Measurements from ENCODE around the gene STYXL1. TPM values are rescaled to one million over a fixed set of nuclear protein-coding genes. Genes with fewer than 3 reads are reported as not detected.

Gene STYXL1
- total RNA-seq, 1 experiment from 2014 or later: 60.9 TPM

- H3K9me3 ChIP-seq (replicated peaks): no peaks in the 10 kb centered on the region
- H3K27me3 ChIP-seq: no peaks in the 10 kb centered on the region
- H3K27ac ChIP-seq: no peak overlapping the region
- DNase-seq: no peak
- peaks cover 16% of the 10 kb centered on the region for H3K4me1 ChIP-seq
- peaks cover 59% of the 10 kb centered on the region for H3K36me3 ChIP-seq
- no peak overlapping the region for H3K4me3 ChIP-seq
Observed at GRCh38 chr7:75986147-75986781, 61.5 kb downstream of the STYXL1 start.

GRCh38 chr7:75985518-75986146 is 62.2 kb downstream of the STYXL1 start:
- H3K9me3 ChIP-seq (replicated peaks): no peaks in the 10 kb centered on the region
- no peak overlapping the region for H3K4me3 ChIP-seq
- H3K36me3 ChIP-seq: peaks cover 61% of the 10 kb centered on the region
- peaks cover 11% of the 10 kb centered on the region; the same call in 1 of the 2 replicates for H3K4me1 ChIP-seq
- DNase-seq: no peak
- H3K27ac ChIP-seq: no peak overlapping the region
- H3K27me3 ChIP-seq: no peaks in the 10 kb centered on the region

- H3K27me3 ChIP-seq: no peaks in the 10 kb centered on the region
- H3K4me1 ChIP-seq: peaks cover 8% of the 10 kb centered on the region; the same call in 1 of the 2 replicates
- H3K4me3 ChIP-seq: no peak overlapping the region
- no peak overlapping the region for H3K27ac ChIP-seq
- DNase-seq: no peak
- peaks cover 66% of the 10 kb centered on the region for H3K36me3 ChIP-seq
- no peaks in the 10 kb centered on the region for H3K9me3 ChIP-seq (replicated peaks)
Observed at GRCh38 chr7:75985009-75985517, 62.7 kb downstream of the STYXL1 start.

- peaks cover 68% of the 10 kb centered on the region for H3K36me3 ChIP-seq
- H3K4me3 ChIP-seq: no peak overlapping the region
- H3K27ac ChIP-seq: no peak overlapping the region
- no peaks in the 10 kb centered on the region for H3K9me3 ChIP-seq (replicated peaks)
- peaks cover 3% of the 10 kb centered on the region; the same call in 1 of the 2 replicates for H3K4me1 ChIP-seq
- DNase-seq: no peak
- H3K27me3 ChIP-seq: no peaks in the 10 kb centered on the region
Observed at GRCh38 chr7:75984130-75985008, 63.4 kb downstream of the STYXL1 start.

GRCh38 chr7:75983471-75984129 is 64.2 kb downstream of the STYXL1 start:
- Histone ChIP-seq H3K27me3 (no peaks in the 10 kb centered on the region), H3K27ac (no peak overlapping the region), H3K4me3 (no peak overlapping the region), H3K36me3 (peaks cover 75% of the 10 kb centered on the region), H3K4me1 (peaks cover under 1% of the 10 kb centered on the region; the same call in 1 of the 2 replicates), H3K9me3 (replicated peaks) (no peaks in the 10 kb centered on the region)
- DNase-seq: no peak

- H3K4me3 ChIP-seq: no peak overlapping the region
- H3K4me1 ChIP-seq: peaks cover 10% of the 10 kb centered on the region
- DNase-seq: no peak
- H3K27ac ChIP-seq: no peak overlapping the region
- H3K36me3 ChIP-seq: peaks cover 73% of the 10 kb centered on the region
- no peaks in the 10 kb centered on the region for H3K9me3 ChIP-seq (replicated peaks)
- no peaks in the 10 kb centered on the region for H3K27me3 ChIP-seq
Observed at GRCh38 chr7:75982306-75983064, 65.3 kb downstream of the STYXL1 start.

GRCh38 chr7:75981453-75982305 is 66.1 kb downstream of the STYXL1 start:
- Histone ChIP-seq H3K27ac (no peak overlapping the region), H3K4me3 (no peak overlapping the region), H3K9me3 (replicated peaks) (no peaks in the 10 kb centered on the region), H3K27me3 (no peaks in the 10 kb centered on the region), H3K4me1 (peaks cover 17% of the 10 kb centered on the region), H3K36me3 (peaks cover 66% of the 10 kb centered on the region)
- DNase-seq: no peak

- Histone ChIP-seq H3K27ac (no peak overlapping the region), H3K4me1 (peaks cover 17% of the 10 kb centered on the region), H3K4me3 (no peak overlapping the region), H3K36me3 (peaks cover 60% of the 10 kb centered on the region), H3K27me3 (no peaks in the 10 kb centered on the region), H3K9me3 (replicated peaks) (no peaks in the 10 kb centered on the region)
- no peak for DNase-seq
Observed at GRCh38 chr7:75981203-75981452, 66.7 kb downstream of the STYXL1 start.

GRCh38 chr7:75980430-75981202 is 67.2 kb downstream of the STYXL1 start:
- Histone ChIP-seq H3K27me3 (no peaks in the 10 kb centered on the region), H3K9me3 (replicated peaks) (no peaks in the 10 kb centered on the region), H3K36me3 (peaks cover 55% of the 10 kb centered on the region), H3K4me1 (peaks cover 17% of the 10 kb centered on the region), H3K4me3 (no peak overlapping the region), H3K27ac (no peak overlapping the region)
- DNase-seq: no peak

GRCh38 chr7:75979759-75980429 is 67.9 kb downstream of the STYXL1 start:
- DNase-seq: no peak
- Histone ChIP-seq H3K27me3 (no peaks in the 10 kb centered on the region), H3K4me1 (peaks cover 17% of the 10 kb centered on the region), H3K4me3 (no peak overlapping the region), H3K9me3 (replicated peaks) (no peaks in the 10 kb centered on the region), H3K36me3 (peaks cover 53% of the 10 kb centered on the region), H3K27ac (no peak overlapping the region)

- H3K27ac ChIP-seq: peak overlapping the region; percentile 81
- H3K9me3 ChIP-seq (replicated peaks): no peaks in the 10 kb centered on the region
- H3K4me1 ChIP-seq: peaks cover 17% of the 10 kb centered on the region
- H3K27me3 ChIP-seq: no peaks in the 10 kb centered on the region
- DNase-seq: peak; percentile 96 to 98
- peaks cover 45% of the 10 kb centered on the region for H3K36me3 ChIP-seq
- no peak overlapping the region for H3K4me3 ChIP-seq
Observed at GRCh38 chr7:75977743-75978142, 70.1 kb downstream of the STYXL1 start.

- Histone ChIP-seq H3K4me3 (no peak overlapping the region), H3K36me3 (peaks cover 26% of the 10 kb centered on the region), H3K4me1 (peaks cover 43% of the 10 kb centered on the region), H3K9me3 (replicated peaks) (no peaks in the 10 kb centered on the region), H3K27me3 (no peaks in the 10 kb centered on the region), H3K27ac (no peak overlapping the region)
- no peak for DNase-seq
Observed at GRCh38 chr7:75971961-75972763, 75.6 kb downstream of the STYXL1 start.

Data from SJCRH30 (cell line).